OCI-LY1 (cell line): ENCODE measurements around the gene IQCK.

Experiments
- H2AFZ ChIP-seq: fragments of 200-600 bp; sonication (generic), shearing (Covaris generic); 2 replicates; pipeline ENCODE4 v1.6.0; 2014; ENCODE audit warnings: antibody characterized with exemption, mild to moderate bottlenecking, low read length
- H3F3A ChIP-seq: fragments of 200-600 bp; sonication (generic), shearing (Covaris generic); 2 replicates; pipeline ENCODE4 v1.6.0; 2014; ENCODE audit warnings: mild to moderate bottlenecking, antibody characterized with exemption, low read length, moderate library complexity; ENCODE audit not compliant: insufficient read depth
- H3K27ac ChIP-seq: fragments of 200-600 bp; sonication (generic); 2 replicates; pipeline ENCODE4 v1.5.1; 2014; ENCODE audit warnings: low read length, mixed run types, mild to moderate bottlenecking, low read depth; ENCODE audit not compliant: poor library complexity, severe bottlenecking
- H3K27me3 ChIP-seq: fragments of 200-600 bp; sonication (generic); 2 replicates; pipeline ENCODE4 v1.6.0; 2014; ENCODE audit warnings: antibody characterized with exemption, mild to moderate bottlenecking, low read length, moderate library complexity; ENCODE audit not compliant: insufficient read depth
- H3K36me3 ChIP-seq: fragments of 200-600 bp; sonication (generic); 2 replicates; pipeline ENCODE4 v1.6.1; 2014; ENCODE audit warnings: mild to moderate bottlenecking, antibody characterized with exemption, low read length, moderate library complexity, mixed read lengths; ENCODE audit not compliant: insufficient read depth
- H3K4me1 ChIP-seq: fragments of 200-600 bp; sonication (generic); 2 replicates; pipeline ENCODE4 v1.5.1; 2014; ENCODE audit warnings: mild to moderate bottlenecking, low read length, moderate library complexity; ENCODE audit not compliant: insufficient read depth, severe bottlenecking
- H3K4me2 ChIP-seq: fragments of 200-600 bp; sonication (generic), shearing (Covaris generic); 2 replicates; pipeline ENCODE4 v1.6.1; 2014; ENCODE audit warnings: low read length
- H3K4me3 ChIP-seq: fragments of 200-600 bp; sonication (generic); 2 replicates; pipeline ENCODE4 v1.5.1; 2014; ENCODE audit warnings: low read length, low read depth, mild to moderate bottlenecking, mixed read lengths; ENCODE audit not compliant: poor library complexity, severe bottlenecking
- H3K79me2 ChIP-seq: fragments of 200-600 bp; shearing (Covaris generic); 2 replicates; pipeline ENCODE4 v1.6.1; 2016; ENCODE audit warnings: mixed run types, low read length, mixed read lengths; ENCODE audit not compliant: insufficient read depth
- H3K9ac ChIP-seq: fragments of 200-600 bp; sonication (generic), shearing (Covaris generic); 2 replicates; pipeline ENCODE4 v1.6.1; 2014; ENCODE audit warnings: mild to moderate bottlenecking, low read length, mixed read lengths
- H3K9me2 ChIP-seq: fragments of 200-600 bp; sonication (generic), shearing (Covaris generic); 2 replicates; pipeline ENCODE4 v1.6.1; 2014; ENCODE audit warnings: low read depth, mild to moderate bottlenecking, low read length, mixed read lengths
- H3K9me3 ChIP-seq: fragments of 200-600 bp; shearing (Covaris generic); 2 replicates; pipeline ENCODE4 v1.6.1; 2014; ENCODE audit warnings: low read length, mixed read lengths
- H4K20me1 ChIP-seq: fragments of 200-600 bp; sonication (generic), shearing (Covaris generic); 2 replicates; pipeline ENCODE4 v1.6.0; 2016; ENCODE audit warnings: mild to moderate bottlenecking, low read length; ENCODE audit not compliant: insufficient read depth
- EZH2 ChIP-seq: fragments of 200-600 bp; sonication (generic), shearing (Covaris generic); IDR thresholded peaks from 2 replicates; pipeline ENCODE4 v1.8.0; 2017; ENCODE audit warnings: borderline replicate concordance, mixed run types, mild to moderate bottlenecking, antibody characterized with exemption, low read length, moderate library complexity, mixed read lengths
- TF ChIP-seq, protein P1 (sequence below): fragments of 200-600 bp; sonication (generic), shearing (Covaris generic); IDR thresholded peaks from 2 replicates; pipeline ENCODE4 v1.5.1; 2017; ENCODE audit warnings: mild to moderate bottlenecking, antibody characterized with exemption, low read length, moderate library complexity, mixed read lengths

IQCK gene

DNA sequence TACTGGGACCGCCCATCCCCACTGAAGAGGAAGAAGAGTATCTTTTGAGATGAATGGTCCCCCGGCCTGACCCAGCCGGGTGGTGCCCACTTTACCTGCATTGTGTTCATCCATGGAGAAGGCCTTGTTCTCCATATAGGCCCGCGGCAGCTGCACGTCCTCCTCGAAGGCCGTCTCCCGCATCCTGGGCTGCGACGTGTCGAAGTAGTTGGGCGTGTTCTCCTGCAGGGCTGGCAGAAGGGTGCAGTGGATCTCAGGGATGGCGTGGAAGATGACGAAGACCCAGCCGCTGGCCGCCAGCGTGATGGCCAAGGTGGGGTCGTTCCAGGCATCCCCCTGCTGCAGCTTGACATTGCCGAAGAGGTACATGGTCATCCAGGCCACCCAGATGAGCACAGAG is 153.7 kb downstream of the IQCK start:
- no peak overlapping the region for H3K4me2 ChIP-seq
- no peaks in the 10 kb centered on the region for H3K9me3 ChIP-seq
- H3K4me1 ChIP-seq, result no peaks in the 10 kb centered on the region
- no peaks in the 10 kb centered on the region for H3K36me3 ChIP-seq
- no peaks in the 10 kb centered on the region for H4K20me1 ChIP-seq
- H3K27ac ChIP-seq, result no peak overlapping the region
- no peaks in the 10 kb centered on the region for H3K9me2 ChIP-seq
- no peak overlapping the region for H2AFZ ChIP-seq
- no peaks in the 10 kb centered on the region for H3K79me2 ChIP-seq
- no peaks in the 10 kb centered on the region for H3F3A ChIP-seq
- no peak overlapping the region for H3K4me3 ChIP-seq
- H3K9ac ChIP-seq, result no peak overlapping the region
- no peak for TF ChIP-seq EZH2
- TF ChIP-seq, protein P1, sequence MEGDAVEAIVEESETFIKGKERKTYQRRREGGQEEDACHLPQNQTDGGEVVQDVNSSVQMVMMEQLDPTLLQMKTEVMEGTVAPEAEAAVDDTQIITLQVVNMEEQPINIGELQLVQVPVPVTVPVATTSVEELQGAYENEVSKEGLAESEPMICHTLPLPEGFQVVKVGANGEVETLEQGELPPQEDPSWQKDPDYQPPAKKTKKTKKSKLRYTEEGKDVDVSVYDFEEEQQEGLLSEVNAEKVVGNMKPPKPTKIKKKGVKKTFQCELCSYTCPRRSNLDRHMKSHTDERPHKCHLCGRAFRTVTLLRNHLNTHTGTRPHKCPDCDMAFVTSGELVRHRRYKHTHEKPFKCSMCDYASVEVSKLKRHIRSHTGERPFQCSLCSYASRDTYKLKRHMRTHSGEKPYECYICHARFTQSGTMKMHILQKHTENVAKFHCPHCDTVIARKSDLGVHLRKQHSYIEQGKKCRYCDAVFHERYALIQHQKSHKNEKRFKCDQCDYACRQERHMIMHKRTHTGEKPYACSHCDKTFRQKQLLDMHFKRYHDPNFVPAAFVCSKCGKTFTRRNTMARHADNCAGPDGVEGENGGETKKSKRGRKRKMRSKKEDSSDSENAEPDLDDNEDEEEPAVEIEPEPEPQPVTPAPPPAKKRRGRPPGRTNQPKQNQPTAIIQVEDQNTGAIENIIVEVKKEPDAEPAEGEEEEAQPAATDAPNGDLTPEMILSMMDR, result no peak
- H3K27me3 ChIP-seq, result 0 out of 2 replicates have a peak, but pooled peaks cover 4% of the 10 kb centered on the region

DNA sequence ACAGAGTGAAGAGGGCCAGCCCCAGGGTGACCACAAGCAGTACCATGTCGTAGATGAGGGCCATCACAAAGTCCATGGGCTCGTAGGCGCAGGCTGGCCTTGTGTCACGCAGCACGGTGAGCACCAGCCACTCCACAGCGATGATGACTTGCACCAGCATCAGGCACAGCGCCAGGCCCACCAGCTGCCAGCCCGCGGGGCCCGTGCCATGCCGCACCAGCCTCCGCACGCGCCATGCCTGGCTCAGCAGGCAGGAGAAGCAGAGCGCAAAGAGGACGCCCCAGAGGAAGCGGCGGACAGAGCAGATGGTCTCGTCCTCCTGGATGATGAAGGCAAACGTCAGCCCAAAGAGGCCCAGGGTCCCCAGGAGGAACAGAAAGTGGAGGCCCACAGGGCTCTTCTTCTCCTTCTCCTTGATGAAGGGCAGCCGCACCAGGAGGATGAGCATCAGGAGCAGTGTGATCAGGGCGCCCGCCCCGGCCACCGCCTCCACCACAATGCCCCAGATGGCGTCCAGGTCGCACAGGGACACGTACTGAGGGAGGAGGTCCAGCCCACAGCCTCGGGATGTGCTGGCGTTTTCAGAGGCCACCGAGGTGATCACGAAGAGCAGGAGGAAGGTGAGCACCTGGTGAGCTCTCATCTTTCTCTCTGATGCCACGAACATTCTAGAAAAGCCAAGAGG is 154.2 kb downstream of the IQCK start:
- no peak overlapping the region for H3K4me2 ChIP-seq
- H4K20me1 ChIP-seq, result no peaks in the 10 kb centered on the region
- no peak overlapping the region for H3K4me3 ChIP-seq
- H3K9ac ChIP-seq, result no peak overlapping the region
- H3K9me3 ChIP-seq, result no peaks in the 10 kb centered on the region
- no peak for TF ChIP-seq EZH2
- TF ChIP-seq, protein P1, result no peak
- no peaks in the 10 kb centered on the region for H3K36me3 ChIP-seq
- H3K9me2 ChIP-seq, result no peaks in the 10 kb centered on the region
- no peak overlapping the region for H3K27ac ChIP-seq
- no peak overlapping the region for H2AFZ ChIP-seq
- H3F3A ChIP-seq, result no peaks in the 10 kb centered on the region
- no peaks in the 10 kb centered on the region for H3K79me2 ChIP-seq
- H3K27me3 ChIP-seq, result no peaks in the 10 kb centered on the region
- no peaks in the 10 kb centered on the region for H3K4me1 ChIP-seq

DNA sequence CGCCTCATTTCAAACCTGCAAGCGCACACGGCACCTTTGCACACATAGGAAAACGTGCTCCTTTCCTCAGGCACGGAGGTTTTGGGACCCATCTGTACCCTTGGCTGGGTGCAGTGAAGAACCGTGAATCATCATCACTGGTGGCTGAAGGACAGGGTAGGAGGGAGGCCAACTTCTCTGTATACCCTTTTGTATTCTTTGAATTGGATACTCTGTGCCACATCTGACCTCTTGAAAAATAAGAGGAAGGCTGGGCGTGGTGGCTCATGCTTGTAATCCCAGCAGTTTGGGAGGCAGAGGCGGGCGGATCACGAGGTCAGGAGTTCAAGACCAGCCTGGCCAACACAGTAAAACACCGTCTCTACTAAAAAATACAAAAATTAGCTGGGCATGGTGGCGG is 154.9 kb downstream of the IQCK start:
- Histone ChIP-seq H3K4me1 (no peaks in the 10 kb centered on the region), H3K79me2 (no peaks in the 10 kb centered on the region), H4K20me1 (no peaks in the 10 kb centered on the region), H3K27me3 (no peaks in the 10 kb centered on the region), H3K9me3 (no peaks in the 10 kb centered on the region), H3K27ac (no peak overlapping the region), H2AFZ (no peak overlapping the region), H3K36me3 (no peaks in the 10 kb centered on the region), H3K4me2 (no peak overlapping the region), H3K9me2 (no peaks in the 10 kb centered on the region), H3K9ac (no peak overlapping the region), H3F3A (no peaks in the 10 kb centered on the region), H3K4me3 (no peak overlapping the region)
- no peak for TF ChIP-seq EZH2
- TF ChIP-seq, protein P1, result no peak
